Spleen (tissue), 7 donors: ENCODE results near the gene TMEM245.

ENCODE experiments used
- POLR2A ChIP-seq, 3 donors: fragments of 450-650 bp; IDR thresholded peaks; one replicate each; pipeline ENCODE4 v1.5.1; 2017; ENCODE audit warnings: antibody characterized with exemption in 3 of 3, mild to moderate bottlenecking in 1 of 3
- POLR2AphosphoS5 ChIP-seq, 3 donors: sonication (generic); formaldehyde crosslinking; IDR thresholded peaks; one replicate each; pipeline ENCODE4 v1.5.1; 2017; ENCODE audit warnings: antibody characterized with exemption in 3 of 3
- TF ChIP-seq, protein P1 (sequence below), 11 experiments: fragments of 200-600 bp in 7 of 11; fragments of 450-650 bp in 4 of 11; sonication (generic) in 4 of 11; IDR thresholded peaks in 8 of 11; conservative IDR thresholded peaks in 3 of 11; 1 replicate in 7 of 11; 2 replicates in 4 of 11; pipeline versions ENCODE4 v1.4.0 to v1.8.0; 2016 to 2021; ENCODE audit warnings: antibody characterized with exemption in 11 of 11, inconsistent platforms in 4 of 11, mild to moderate bottlenecking in 1 of 11
- donor health status: DM: no; HTN: no; CAD: no; lungs with moderate emphysema.
- donor health status: DM: no; HTN: no; CAD: no.
- donor health status: DM: no; HTN: no; CAD: no.

GRCh38 chr9:109098960-109099308, 20.8 kb downstream of the TMEM245 start:
- TF ChIP-seq, protein P1, sequence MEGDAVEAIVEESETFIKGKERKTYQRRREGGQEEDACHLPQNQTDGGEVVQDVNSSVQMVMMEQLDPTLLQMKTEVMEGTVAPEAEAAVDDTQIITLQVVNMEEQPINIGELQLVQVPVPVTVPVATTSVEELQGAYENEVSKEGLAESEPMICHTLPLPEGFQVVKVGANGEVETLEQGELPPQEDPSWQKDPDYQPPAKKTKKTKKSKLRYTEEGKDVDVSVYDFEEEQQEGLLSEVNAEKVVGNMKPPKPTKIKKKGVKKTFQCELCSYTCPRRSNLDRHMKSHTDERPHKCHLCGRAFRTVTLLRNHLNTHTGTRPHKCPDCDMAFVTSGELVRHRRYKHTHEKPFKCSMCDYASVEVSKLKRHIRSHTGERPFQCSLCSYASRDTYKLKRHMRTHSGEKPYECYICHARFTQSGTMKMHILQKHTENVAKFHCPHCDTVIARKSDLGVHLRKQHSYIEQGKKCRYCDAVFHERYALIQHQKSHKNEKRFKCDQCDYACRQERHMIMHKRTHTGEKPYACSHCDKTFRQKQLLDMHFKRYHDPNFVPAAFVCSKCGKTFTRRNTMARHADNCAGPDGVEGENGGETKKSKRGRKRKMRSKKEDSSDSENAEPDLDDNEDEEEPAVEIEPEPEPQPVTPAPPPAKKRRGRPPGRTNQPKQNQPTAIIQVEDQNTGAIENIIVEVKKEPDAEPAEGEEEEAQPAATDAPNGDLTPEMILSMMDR (IDR thresholded peaks at IDR 0.05 in 8 of 11, conservative IDR thresholded peaks at IDR 0.05 in 3 of 11), result peak in 1 of 11 experiments; percentile 5
- TF ChIP-seq POLR2A (IDR thresholded peaks at IDR 0.05) (no peak), POLR2AphosphoS5 (IDR thresholded peaks at IDR 0.05) (no peak)
